Measurements from ENCODE around the gene ARFGEF3.

GRCh38 chr6:138334000-138334399 is 172.3 kb downstream of the ARFGEF3 start:
- TF ChIP-seq, protein P1, sequence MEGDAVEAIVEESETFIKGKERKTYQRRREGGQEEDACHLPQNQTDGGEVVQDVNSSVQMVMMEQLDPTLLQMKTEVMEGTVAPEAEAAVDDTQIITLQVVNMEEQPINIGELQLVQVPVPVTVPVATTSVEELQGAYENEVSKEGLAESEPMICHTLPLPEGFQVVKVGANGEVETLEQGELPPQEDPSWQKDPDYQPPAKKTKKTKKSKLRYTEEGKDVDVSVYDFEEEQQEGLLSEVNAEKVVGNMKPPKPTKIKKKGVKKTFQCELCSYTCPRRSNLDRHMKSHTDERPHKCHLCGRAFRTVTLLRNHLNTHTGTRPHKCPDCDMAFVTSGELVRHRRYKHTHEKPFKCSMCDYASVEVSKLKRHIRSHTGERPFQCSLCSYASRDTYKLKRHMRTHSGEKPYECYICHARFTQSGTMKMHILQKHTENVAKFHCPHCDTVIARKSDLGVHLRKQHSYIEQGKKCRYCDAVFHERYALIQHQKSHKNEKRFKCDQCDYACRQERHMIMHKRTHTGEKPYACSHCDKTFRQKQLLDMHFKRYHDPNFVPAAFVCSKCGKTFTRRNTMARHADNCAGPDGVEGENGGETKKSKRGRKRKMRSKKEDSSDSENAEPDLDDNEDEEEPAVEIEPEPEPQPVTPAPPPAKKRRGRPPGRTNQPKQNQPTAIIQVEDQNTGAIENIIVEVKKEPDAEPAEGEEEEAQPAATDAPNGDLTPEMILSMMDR (conservative IDR thresholded peaks at IDR 0.05 in 1 of 2, IDR thresholded peaks at IDR 0.05 in 1 of 2; ENCODE audit: extremely low read depth in 1 of 2, insufficient read depth in 1 of 2, low read depth in 1 of 2, low read length in 2 of 2): no peak
- no peak for TF ChIP-seq EZH2 (IDR thresholded peaks at IDR 0.05; ENCODE audit: borderline replicate concordance, low read length)
